GM21423 (cell line): Measurements from ENCODE around the gene SMCO3.

ENCODE experiments used
- ATAC-seq: cut with Tn5 transposase; IDR thresholded peaks from one replicate; pipeline ENCODE4 v1.9.1; 2021; ENCODE audit warnings: mild to moderate bottlenecking, moderate library complexity; ENCODE audit not compliant: unreplicated experiment

The SMCO3 gene

DNA sequence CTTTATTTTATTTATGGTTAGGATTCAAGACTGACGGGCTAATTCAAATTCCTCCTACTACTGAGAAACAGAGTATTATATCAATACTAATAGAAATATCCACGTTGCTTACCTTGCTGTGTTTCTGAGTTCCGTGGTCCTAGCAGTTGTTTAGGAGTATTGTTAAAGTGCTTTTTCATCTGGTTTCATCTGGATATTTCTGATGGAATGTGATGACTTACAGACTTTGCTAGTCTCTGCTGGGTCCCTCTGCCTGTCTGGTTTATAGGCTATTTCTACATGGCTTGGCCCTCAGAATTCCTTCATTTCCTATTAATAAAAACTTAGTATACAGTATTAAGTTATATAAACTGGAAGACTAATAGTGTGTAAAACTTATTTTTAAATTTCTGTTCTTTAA, at the start of gene SMCO3:
SMCO3 (minus strand) TSS at position 169 of the 400 bp plus-strand sequence. CDS start 7,502 bp downstream, outside the sequence.
- ATAC-seq = no peak

DNA sequence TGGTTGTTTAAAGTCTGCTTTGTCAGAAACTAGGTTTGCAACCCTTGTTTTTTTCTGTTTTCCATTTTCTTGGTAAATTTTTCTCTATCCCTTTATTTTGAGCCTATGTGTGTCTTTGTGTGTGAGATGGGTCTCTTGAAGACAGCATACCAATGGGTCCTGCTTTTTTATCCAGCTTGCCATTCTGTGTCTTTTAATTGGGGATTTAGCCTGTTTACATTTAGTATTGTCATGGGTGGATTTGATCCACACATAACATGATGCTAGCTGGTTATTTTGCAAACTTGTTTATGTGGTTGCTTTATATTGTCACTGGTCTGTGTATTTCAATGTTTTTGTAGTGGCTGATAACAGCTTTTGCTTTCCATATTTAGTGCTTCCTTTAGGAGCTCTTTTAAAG, 46.5 kb upstream of the SMCO3 start:
- no peak for ATAC-seq

DNA sequence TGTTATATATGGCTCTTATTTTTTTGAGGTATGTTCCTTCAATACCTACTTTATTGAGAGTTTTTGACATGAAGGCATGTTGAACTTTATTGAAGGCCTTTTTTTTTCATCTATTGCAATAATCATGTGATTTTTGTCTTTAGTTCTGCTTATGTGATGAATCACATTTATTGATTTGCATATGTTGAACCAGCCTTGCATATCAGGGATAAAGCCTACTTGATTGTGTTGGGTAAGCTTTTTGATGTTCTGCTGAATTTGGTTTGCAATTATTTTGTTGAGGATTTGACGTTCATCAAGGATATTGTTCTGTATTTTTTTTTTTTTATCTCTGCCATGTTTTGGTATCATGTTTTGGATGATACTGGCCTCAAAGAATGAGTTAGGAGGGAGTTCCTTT, 44.5 kb upstream of the SMCO3 start:
- ATAC-seq = no peak

DNA sequence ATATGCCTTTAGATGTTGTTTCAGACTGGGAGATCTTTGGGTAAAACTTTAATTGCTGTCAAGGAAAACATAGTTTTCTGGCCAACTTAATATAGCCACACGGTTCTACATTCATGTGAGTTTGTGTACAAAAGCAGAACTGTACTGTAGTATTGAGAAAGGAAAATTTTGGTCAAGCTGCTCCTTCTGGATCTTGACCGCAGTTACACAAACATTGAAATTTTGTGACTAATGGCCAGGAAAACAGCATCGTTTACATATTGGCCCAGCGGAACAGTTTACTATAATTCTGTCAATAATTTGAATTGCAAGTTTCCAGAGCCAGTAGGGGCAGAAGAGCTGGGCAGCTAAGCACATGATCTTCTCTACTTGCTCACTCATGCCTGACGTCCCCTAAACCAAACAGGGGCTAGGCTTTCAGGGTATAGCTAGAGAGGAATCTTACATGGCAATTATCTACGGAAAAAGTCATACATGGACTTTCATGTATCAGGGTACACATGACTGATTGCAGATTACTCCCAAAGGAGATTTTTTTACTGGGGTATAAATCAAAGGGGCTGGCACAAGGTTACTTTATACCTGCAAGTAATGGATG, 40.7 kb upstream of the SMCO3 start:
- ATAC-seq = no peak

DNA sequence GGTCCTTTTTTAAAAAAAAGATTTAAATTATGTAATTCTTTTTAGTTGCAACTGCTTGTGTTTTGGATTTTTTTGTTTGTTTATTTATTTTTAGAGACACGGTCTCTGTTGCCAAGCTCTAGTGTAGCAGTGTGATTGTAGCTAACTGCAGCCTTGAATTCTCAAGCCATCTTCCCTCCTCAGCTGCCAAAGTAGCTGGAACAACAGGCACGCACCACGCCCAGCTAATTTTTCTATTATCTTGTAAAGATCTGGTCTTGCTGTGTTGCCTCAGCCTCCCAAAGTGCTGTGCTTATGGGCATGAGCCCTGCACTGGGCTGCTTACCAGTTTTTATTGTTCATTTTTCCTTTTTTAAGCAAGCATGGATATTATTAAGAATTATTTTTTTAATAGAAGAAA, 40.0 kb upstream of the SMCO3 start:
- no peak for ATAC-seq

DNA sequence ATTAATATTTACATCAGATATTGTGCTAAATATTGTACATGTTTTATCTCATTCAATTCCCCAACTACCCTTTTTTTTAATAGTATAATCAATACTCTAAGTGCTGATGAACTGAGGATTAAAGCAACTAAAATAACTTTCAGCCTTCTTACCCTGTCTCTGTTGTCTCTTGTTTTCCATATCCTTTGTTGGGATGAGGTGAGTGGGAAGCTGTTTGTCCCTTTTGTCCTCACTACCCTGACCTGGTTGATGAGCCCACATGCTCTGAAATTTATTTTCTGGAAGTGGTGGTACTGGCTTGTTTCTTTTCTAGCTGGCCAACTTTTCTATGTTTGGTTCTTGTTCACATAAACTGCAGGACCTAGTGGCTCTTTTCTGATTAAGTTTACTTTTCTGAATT, 38.9 kb upstream of the SMCO3 start:
- no peak for ATAC-seq

DNA sequence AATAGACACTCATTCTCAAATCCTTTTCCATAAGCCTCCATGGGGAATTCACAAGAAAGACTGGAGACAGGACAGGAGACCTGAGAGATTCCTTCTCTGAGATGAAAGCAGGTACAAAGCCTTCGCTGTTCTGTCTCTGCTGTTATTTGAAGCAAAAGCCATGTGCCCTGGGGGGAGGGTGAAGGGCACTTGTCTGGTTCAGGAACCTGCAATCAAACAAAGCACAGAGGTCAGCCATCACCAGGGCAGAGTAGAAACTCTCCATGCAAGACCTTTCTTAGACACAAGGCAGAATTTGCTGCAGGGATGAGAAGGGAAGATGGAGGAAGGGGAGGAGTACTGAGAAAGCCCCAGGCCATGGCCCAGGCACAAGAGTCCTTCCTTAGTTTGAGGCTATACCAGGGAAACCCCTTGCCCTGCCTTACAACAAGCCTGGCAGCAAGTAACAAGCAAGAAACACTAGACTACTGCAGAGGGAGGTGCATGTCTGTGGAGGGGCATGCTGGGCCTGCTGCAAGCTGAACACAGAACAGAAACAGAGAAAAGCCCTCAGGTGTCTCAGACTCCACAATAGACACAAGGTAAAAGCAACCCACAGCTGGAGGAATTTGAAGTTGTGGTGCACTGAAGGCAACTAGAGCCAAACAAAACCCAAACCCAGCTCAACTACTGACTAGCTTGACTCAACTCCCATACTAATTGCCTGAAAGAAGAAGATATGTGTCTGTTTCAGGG, 37.1 kb upstream of the SMCO3 start:
- ATAC-seq = no peak

DNA sequence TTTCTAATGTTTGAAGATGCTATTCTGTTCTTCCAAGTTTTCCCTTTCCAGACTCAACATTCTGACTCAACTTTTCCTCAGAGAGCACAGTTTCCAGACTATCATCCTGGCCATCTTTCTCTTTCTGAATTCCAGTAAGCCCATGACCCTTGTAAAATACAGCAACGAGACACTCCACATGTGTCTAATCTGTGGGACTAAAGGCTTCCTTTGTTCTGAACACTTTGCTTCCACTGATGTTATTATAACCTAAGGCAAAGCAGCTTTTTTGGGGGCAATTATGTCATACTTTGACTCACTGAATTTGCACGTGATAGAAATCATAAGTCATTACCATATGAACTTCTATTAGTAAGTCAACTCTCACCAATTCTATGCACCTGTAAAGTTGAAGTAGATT, 35.7 kb upstream of the SMCO3 start:
- no peak for ATAC-seq

DNA sequence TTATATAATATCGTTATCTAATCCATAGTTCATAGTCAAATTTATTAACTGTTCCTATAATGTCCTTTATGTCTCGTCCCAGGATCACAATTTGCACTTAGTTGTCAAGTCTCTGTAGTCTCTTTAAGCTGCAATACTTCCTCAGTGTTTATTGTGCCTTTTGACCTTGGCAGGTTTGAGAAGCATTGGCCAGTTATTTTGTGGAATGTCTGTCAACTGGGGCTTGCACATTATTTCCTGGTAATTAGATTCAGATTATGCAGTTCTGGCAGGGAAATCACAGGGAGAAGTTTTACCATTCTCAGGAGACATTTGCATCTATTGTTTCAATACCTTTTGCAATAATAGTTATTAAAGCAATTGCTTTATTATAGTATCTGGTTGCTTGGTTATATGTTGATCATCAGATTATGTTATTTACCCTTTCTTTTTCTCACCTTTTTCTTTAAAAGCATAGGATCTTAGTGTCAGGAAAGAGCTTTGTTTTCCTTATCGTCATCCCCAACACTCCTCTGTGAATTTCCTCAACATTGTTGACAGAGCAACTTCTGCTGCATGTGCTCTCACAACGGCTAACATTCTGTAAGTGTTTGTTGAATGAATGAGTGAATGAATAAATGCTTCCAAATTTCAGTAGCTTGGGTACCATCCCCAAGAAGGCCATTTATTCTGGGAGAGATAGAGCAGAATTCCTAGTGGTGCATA, 33.0 kb upstream of the SMCO3 start:
- ATAC-seq = no peak

DNA sequence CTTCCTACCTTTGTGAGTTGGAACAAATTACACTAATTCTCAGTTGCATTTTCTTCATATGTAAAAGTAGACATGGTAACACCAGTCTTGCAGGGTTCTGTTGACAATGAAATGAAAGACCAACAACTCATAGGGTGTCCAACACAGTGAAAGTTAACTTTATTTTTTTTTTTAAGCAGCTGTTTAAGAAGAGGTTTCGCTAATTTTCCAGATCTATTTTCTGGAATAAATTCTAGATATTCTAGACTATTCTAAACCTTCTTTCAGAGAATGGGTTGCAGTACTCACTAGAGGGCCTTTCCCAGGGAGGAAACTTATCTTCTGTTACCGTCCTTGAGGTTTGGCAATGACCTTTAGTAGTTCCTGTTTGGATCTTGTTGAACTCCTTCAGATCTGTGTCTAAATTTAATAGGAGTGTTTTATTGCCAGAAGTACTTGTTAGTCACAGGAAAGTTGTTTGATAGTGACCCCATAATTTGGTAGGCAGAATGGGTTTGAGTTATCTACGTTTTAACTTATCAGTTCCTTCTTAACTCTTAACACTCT, 32.1 kb upstream of the SMCO3 start:
- no peak for ATAC-seq

DNA sequence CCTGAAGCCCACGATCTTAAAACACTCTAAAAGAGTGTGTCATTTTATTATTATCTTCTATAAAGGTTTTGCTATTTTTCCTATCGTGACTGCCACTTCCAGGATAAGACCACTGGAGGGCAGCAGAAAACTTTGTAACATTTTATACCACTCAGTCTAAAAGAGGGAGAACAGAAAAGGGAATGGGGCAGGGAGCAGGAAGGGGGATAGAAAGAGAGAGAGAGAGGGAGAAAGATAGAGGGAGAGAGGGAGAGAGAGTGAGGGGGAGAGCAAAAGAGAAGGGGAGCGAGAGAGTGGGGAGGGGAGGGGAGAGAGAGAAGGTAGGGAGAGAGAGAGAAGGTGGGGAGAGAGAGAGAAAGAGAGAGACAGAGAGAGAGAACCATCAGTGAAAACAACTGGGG, 31.4 kb upstream of the SMCO3 start:
- ATAC-seq = no peak

DNA sequence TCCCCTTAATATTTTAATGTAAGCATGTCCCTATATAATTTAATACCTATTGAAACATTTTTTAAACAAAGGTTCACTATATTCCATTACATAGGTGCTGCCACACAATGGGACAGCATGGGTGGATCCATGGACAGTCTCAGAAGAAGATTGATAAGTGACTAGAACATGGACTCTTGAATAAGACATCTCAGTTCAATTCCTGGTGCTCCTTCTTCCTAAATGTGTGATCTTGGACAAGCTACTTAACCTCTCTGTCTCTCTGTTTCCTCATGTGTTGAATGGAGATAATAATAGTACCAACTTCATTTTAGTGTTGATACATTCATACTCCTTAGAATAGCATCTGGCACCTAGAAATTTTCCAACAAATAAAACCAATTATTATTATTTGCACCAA, 30.4 kb upstream of the SMCO3 start:
- ATAC-seq = no peak

DNA sequence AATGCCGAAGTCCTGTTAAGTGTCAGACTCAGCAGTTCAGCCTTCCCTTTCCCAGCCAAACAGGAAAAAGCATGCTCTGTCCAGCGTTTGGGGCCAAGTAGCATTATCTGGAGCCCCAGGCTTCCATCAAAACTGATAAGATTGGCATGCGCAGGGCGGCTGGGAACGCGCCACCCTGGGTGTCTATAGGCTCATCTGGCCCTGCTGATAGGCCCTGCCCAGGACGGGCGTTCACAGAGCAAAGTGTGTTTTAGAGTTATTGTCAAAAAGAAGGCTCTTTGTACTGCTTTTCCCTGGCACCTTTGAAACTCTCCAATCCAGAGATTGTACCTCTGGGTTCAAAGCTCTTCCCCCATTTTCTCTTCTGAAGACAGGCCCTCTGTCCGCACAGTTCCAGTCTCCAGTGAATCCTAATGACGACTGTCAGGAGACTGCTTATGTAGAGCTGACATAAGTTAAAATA, 29.5 kb upstream of the SMCO3 start, which contains the start of gene ART4:
ART4 (minus strand) TSS at position 102 of the 463 bp plus-strand sequence. CDS start 413 bp downstream, outside the sequence.
- ATAC-seq = no peak

DNA sequence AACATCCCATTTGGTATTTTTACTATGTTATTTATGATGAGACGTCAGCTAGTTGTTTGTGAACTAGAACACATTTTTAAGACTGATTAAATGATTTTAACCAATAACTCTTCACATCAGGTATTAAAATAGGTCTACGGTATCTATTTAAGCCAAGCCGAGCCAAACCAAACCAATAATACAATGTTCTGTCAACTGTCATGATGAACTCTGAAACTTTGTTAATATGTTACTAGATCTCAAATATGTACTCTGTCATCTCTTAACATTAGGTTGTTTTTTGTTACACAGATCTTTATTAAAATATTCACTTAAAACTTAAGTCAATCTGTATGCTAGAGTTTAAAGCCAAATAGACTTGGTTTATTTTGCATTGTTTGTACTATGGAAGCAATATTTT, 28.3 kb upstream of the SMCO3 start:
- no peak for ATAC-seq

DNA sequence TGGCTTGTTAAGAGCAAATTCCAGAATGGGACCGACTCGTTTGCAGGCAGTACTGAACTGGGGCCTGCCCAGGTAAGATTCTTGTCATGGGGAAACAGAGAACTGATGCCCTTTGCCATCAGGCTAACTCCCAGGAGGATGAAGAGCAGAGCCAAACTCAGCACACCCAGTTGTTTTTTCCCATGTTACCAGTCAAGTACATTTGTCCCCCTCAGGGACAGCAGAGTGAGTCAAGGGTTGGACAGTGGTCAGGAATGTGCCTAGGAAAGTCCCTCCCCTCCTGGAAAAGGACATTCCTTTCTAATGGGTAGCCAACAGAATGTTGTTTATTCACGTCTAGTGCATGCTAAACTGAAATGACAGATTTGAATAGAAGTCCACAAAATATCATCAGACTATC, 27.8 kb upstream of the SMCO3 start:
- ATAC-seq = no peak

DNA sequence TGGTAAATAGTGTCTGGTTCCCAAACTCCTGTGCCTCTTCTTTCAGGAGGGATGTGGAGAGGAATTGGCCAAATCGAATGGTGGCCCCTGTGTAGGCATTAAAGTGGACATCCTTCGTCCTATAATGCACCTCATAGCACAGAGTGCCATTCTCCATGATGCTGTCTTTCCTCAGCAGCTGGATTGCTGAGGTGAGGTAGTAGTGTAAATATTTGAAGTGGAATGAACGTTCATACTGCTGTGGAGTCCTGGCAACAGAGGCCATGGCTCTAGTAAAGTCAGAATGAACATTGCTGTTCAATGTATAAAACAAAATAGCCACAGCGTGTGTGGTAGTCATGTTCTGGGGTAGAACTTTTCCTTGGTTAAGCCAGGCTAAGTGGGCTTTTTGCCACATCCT, 26.6 kb upstream of the SMCO3 start:
- ATAC-seq = no peak

DNA sequence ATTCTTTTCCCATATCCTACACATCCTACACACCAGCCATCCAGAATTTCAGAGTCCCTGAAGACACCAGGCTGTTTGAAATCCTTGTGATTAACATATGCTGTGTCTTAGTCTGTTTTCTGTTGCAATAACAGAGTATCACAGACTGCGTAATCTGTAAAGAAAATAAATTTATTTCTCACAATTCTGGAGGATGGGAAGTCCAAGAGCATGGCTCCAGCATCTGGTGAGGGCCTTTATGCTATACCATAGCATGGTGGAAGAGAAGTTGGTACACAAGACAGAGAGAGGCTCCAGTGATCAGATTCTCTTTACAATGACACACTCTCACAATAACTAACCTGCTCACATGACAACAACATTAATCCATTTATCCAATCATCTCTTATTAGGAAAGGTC, 25.3 kb upstream of the SMCO3 start:
- ATAC-seq = no peak

DNA sequence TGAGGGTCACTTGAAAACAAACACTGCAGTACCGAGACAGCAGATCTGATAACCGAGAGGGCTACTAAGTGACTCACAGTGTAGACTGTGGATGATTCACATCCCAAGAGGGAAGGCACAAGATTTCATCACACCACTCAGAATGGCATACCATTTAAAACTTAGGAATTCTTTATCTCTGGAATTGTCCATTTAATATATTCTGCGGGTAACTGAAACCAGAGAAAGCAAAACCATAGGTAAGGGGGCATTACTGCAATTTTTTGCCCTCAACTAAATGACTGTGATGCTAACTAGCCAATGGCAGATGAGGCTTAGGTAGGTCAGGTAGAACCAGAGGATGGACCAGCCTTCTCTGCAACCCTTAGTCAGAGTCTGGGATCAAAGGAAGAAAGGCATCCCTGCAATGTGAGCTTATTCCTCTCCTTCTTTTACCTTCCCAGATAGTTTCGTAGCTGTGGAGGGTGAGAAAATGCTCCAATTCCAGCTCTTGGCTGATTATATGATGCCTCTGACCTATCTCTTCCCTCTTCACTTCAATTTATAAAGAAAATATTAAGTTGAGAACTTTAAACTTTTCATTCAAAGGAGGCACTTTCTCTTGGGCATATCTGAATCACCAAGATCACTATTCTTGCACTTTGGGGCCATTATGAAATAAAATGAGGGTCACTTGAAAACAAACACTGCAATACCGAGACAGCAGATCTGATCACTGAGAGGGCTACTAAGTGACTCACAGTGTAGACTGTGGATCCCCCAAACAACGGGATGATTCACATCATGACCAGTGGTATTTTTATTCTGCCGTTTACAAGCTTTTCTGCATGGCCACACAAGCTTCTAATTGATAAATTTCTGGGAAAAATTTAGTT, 22.6 kb upstream of the SMCO3 start:
- ATAC-seq = no peak

DNA sequence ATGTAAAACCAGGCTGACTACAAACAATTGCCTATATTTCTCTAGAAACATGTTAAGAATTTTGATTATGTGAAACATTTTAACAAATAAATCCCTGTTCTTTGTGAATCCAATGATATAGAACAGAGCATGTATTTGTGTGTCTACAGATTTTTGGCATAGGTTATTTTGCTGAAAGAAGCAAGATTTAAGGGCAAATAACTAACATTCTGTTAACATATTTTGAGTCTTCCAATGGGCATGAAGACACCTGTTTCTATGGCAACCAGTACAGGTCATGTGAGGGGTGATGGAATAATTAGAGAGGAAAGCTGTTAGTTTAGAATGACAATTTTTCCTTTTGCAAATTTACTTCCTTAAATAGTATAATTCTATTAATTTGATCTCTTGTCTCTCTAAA, 20.5 kb upstream of the SMCO3 start:
- ATAC-seq = no peak

DNA sequence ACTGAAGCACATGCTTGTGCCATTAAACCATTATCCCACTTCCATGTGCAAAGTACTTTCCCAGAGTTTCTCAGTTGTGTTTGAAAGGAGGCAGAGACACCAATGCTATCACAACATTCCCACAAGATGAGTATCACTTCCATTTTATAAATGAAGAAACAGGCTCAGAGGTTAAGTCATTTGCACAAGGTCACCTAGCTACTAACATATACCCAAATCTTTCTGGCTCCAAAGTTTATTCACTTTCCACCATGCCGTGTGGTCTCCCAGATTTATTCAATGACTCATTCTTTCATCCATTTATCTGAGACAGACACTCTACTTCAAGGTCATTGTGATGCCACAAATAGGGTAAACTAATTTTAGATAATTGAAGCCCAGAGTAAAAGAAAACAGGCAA, 20.0 kb upstream of the SMCO3 start:
- ATAC-seq = no peak

DNA sequence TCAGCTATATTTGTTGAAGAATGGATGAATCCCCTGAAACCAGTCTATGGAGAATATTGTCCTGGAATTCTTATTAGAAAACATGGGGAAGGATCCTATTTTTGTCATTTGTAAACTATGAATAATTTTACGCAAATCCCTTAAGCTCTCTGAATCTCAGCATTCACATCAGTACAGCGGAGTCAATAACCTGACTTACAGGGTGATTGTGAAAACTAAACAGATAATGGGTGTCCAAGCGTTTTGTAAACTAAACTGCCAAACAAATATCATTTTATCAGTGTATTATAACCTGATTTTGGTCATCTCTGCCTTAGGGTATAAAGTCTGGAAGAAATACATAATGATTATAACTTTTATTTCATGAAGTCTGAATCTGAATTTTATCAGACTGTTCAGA, 19.4 kb upstream of the SMCO3 start:
- ATAC-seq = no peak
